BLaER1 (cell line): ENCODE data around the gene GPATCH2.

Experiments
- H3K27ac ChIP-seq: shearing (Covaris generic); formaldehyde crosslinking; 2 replicates; pipeline ENCODE4 v1.8.1; 2022
- H3K27me3 ChIP-seq: shearing (Covaris generic); formaldehyde crosslinking; 2 replicates; pipeline ENCODE4 v1.8.1; 2022
- H3K36me3 ChIP-seq: shearing (Covaris generic); formaldehyde crosslinking; 2 replicates; pipeline ENCODE4 v1.8.1; 2022
- H3K4me1 ChIP-seq: shearing (Covaris generic); formaldehyde crosslinking; 2 replicates; pipeline ENCODE4 v1.8.1; 2022
- H3K4me2 ChIP-seq: shearing (Covaris generic); formaldehyde crosslinking; 2 replicates; pipeline ENCODE4 v1.8.1; 2022
- H3K4me3 ChIP-seq: shearing (Covaris generic); formaldehyde crosslinking; 2 replicates; pipeline ENCODE4 v1.8.1; 2022
- H3K9ac ChIP-seq: shearing (Covaris generic); formaldehyde crosslinking; 2 replicates; pipeline ENCODE4 v1.8.1; 2022
- H3K9me3 ChIP-seq: shearing (Covaris generic); formaldehyde crosslinking; 2 replicates; pipeline ENCODE4 v1.8.1; 2022
- H4K20me1 ChIP-seq: shearing (Covaris generic); formaldehyde crosslinking; 2 replicates; pipeline ENCODE4 v1.8.1; 2022
- Cebpa-rat ChIP-seq: shearing (Covaris generic); IDR thresholded peaks from 2 replicates; pipeline ENCODE4 v1.8.1; 2022

The GPATCH2 gene

DNA sequence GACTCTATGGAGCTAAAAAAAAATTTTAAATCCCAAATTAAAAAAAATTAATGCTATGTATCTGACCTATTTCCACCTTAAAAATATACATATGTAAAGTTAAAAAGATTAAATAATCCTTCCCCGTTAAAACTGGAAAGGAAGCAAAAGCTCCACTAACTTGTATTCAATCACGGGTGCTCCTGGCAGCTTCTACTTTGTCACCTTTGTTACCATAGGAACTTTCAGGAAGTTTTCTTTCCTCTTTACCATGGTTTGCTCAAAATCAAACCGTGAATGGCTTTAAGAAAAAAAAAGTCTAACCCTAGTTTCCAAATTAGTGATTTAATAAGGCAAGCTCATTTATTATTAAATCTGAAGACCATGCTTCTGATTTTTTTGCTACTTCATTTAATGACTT is 3.5 kb downstream of the GPATCH2 start:
- no peak overlapping the region for H3K4me3 ChIP-seq
- H4K20me1 ChIP-seq: no peaks in the 10 kb centered on the region
- TF ChIP-seq Cebpa-rat: no peak
- H3K4me1 ChIP-seq: peaks cover 23% of the 10 kb centered on the region
- H3K27ac ChIP-seq: no peak overlapping the region
- no peak overlapping the region for H3K4me2 ChIP-seq
- no peak overlapping the region for H3K9ac ChIP-seq
- H3K9me3 ChIP-seq: no peaks in the 10 kb centered on the region
- no peaks in the 10 kb centered on the region for H3K27me3 ChIP-seq
- H3K36me3 ChIP-seq: no peaks in the 10 kb centered on the region

DNA sequence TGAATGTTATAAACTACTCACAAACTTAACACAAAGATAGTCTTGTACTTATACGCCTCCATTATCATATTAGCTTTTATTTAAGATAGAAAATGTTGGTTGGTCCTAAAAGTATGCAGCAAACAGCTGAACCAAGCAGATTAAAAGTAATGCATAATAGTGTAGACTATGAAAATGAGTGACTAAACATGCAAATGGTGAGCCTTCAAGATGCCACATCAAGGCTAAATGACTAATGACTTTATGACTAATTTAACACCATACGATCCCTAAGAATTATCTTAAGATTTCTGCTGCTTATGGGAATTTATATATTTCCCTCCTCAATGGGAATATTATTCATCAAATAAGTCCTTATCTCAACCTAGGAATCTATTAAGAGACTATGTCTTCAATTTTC is 4.6 kb downstream of the GPATCH2 start:
- no peak overlapping the region for H3K27ac ChIP-seq
- no peak overlapping the region for H3K4me3 ChIP-seq
- no peak for TF ChIP-seq Cebpa-rat
- 0 out of 2 replicates have a peak, but pooled peaks cover 6% of the 10 kb centered on the region for H4K20me1 ChIP-seq
- H3K4me1 ChIP-seq: peaks cover 21% of the 10 kb centered on the region
- H3K9me3 ChIP-seq: no peaks in the 10 kb centered on the region
- H3K36me3 ChIP-seq: no peaks in the 10 kb centered on the region
- H3K9ac ChIP-seq: no peak overlapping the region
- H3K4me2 ChIP-seq: no peak overlapping the region
- no peaks in the 10 kb centered on the region for H3K27me3 ChIP-seq

GRCh38 chr1:217622042-217622441 is 8.8 kb downstream of the GPATCH2 start:
- Histone ChIP-seq H3K4me2 (no peak overlapping the region), H3K4me1 (no peaks in the 10 kb centered on the region)

GRCh38 chr1:217620814-217621213 is 10.1 kb downstream of the GPATCH2 start:
- no peak overlapping the region for H3K4me3 ChIP-seq
- H3K9me3 ChIP-seq: no peaks in the 10 kb centered on the region
- no peak overlapping the region for H3K27ac ChIP-seq
- H3K4me2 ChIP-seq: no peak overlapping the region
- peaks cover 21% of the 10 kb centered on the region for H3K36me3 ChIP-seq
- no peak overlapping the region for H3K9ac ChIP-seq
- 0 out of 2 replicates have a peak, but pooled peaks cover 6% of the 10 kb centered on the region for H4K20me1 ChIP-seq
- H3K4me1 ChIP-seq: no peaks in the 10 kb centered on the region
- H3K27me3 ChIP-seq: no peaks in the 10 kb centered on the region
- no peak for TF ChIP-seq Cebpa-rat

More at GRCh38 chr1:217622042-217622441, 8.8 kb downstream of the GPATCH2 start:
- Histone ChIP-seq H3K27ac (no peak overlapping the region), H3K9me3 (no peaks in the 10 kb centered on the region), H3K4me3 (no peak overlapping the region), H3K36me3 (peaks cover 21% of the 10 kb centered on the region), H3K9ac (no peak overlapping the region), H4K20me1 (0 out of 2 replicates have a peak, but pooled peaks cover 6% of the 10 kb centered on the region), H3K27me3 (no peaks in the 10 kb centered on the region)
- TF ChIP-seq Cebpa-rat: no peak

DNA sequence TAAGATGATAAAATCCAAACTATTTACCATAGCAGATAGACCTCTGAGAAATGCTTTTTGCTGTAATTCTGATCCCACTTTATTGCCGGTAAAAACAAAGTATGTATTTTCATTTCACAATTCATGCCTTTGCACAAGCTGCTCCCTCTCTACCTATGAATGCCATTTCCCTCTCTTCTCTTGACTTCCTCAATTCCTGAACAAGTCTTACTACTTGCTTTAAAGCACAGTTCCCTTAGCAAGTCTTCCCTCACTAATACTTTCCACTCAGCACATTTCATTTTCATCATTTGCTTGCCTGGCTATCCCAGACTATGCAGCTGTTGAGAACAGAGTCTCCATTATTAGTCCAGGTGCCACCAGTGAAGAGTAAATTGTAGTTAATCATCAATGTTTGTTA is 13.8 kb downstream of the GPATCH2 start:
- H3K27me3 ChIP-seq: no peaks in the 10 kb centered on the region
- peaks cover 4% of the 10 kb centered on the region; the same call in 1 of the 2 replicates for H3K4me1 ChIP-seq
- H3K9ac ChIP-seq: no peak overlapping the region
- H3K27ac ChIP-seq: no peak overlapping the region
- H3K4me2 ChIP-seq: no peak overlapping the region
- no peaks in the 10 kb centered on the region for H3K9me3 ChIP-seq
- 0 out of 2 replicates have a peak, but pooled peaks cover 6% of the 10 kb centered on the region for H4K20me1 ChIP-seq
- H3K4me3 ChIP-seq: no peak overlapping the region
- peaks cover 21% of the 10 kb centered on the region for H3K36me3 ChIP-seq
- TF ChIP-seq Cebpa-rat: no peak

- H3K9ac ChIP-seq: no peak overlapping the region
- TF ChIP-seq Cebpa-rat: no peak
- no peak overlapping the region for H3K4me3 ChIP-seq
- H3K27me3 ChIP-seq: no peaks in the 10 kb centered on the region
- peaks cover 4% of the 10 kb centered on the region; the same call in 1 of the 2 replicates for H3K4me1 ChIP-seq
- no peaks in the 10 kb centered on the region for H3K9me3 ChIP-seq
- peaks cover 31% of the 10 kb centered on the region for H3K36me3 ChIP-seq
- H3K27ac ChIP-seq: no peak overlapping the region
- no peaks in the 10 kb centered on the region for H4K20me1 ChIP-seq
- no peak overlapping the region for H3K4me2 ChIP-seq
Measured at GRCh38 chr1:217614200-217614712, 16.6 kb downstream of the GPATCH2 start.

DNA sequence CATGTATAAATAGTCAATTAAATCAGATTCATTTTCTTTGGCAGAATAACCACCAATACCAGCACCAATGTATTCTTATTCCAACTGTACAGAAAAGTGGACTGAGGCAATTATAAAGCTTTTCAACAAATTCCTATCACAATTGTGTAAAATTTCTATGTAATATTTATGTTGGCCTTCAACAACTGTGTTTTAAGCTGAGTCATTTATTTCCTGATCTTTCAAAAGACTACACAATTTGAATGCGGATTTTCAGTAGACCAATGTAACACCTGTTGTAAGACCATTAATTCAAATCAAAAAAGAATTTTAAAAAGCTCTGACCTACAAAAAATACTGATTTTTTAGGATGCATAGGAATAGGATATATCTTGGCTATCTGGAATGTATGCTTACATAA is 25.5 kb downstream of the GPATCH2 start:
- H3K27ac ChIP-seq: no peak overlapping the region
- H4K20me1 ChIP-seq: no peaks in the 10 kb centered on the region
- H3K4me1 ChIP-seq: no peaks in the 10 kb centered on the region
- no peak overlapping the region for H3K4me2 ChIP-seq
- H3K27me3 ChIP-seq: no peaks in the 10 kb centered on the region
- H3K9me3 ChIP-seq: no peaks in the 10 kb centered on the region
- H3K9ac ChIP-seq: no peak overlapping the region
- no peak overlapping the region for H3K4me3 ChIP-seq
- TF ChIP-seq Cebpa-rat: no peak
- peaks cover 28% of the 10 kb centered on the region for H3K36me3 ChIP-seq

DNA sequence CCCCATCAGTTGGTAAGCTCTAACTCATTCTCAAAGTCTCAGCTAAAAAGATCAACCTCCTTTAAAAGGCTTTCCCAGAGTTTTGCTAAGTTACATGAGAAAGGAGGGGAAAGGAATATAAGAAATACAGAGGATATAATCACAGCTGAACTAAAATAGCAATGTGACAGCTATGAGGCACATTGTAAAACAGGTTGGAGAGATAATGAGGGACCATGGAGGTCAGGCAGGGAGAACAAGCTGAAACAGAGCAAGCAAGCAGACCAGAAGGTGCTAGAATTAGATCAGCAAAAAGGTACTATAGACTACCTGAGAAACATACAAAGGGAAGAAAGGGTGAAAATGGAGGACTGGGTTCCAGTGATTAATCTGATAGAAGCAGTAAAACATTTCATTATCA is 28.5 kb downstream of the GPATCH2 start:
- H3K9me3 ChIP-seq: no peaks in the 10 kb centered on the region
- no peaks in the 10 kb centered on the region for H3K4me1 ChIP-seq
- H3K27ac ChIP-seq: no peak overlapping the region
- H3K4me3 ChIP-seq: no peak overlapping the region
- peaks cover 16% of the 10 kb centered on the region; the same call in 1 of the 2 replicates for H3K36me3 ChIP-seq
- TF ChIP-seq Cebpa-rat: no peak
- no peak overlapping the region for H3K4me2 ChIP-seq
- no peaks in the 10 kb centered on the region for H4K20me1 ChIP-seq
- no peaks in the 10 kb centered on the region for H3K27me3 ChIP-seq
- H3K9ac ChIP-seq: no peak overlapping the region

GRCh38 chr1:217599154-217599553 is 31.7 kb downstream of the GPATCH2 start:
- Histone ChIP-seq H3K4me3 (no peak overlapping the region), H3K4me1 (no peaks in the 10 kb centered on the region), H3K27me3 (no peaks in the 10 kb centered on the region), H3K27ac (no peak overlapping the region), H3K36me3 (no peaks in the 10 kb centered on the region), H4K20me1 (no peaks in the 10 kb centered on the region), H3K9ac (no peak overlapping the region), H3K9me3 (no peaks in the 10 kb centered on the region), H3K4me2 (no peak overlapping the region)
- TF ChIP-seq Cebpa-rat: no peak

DNA sequence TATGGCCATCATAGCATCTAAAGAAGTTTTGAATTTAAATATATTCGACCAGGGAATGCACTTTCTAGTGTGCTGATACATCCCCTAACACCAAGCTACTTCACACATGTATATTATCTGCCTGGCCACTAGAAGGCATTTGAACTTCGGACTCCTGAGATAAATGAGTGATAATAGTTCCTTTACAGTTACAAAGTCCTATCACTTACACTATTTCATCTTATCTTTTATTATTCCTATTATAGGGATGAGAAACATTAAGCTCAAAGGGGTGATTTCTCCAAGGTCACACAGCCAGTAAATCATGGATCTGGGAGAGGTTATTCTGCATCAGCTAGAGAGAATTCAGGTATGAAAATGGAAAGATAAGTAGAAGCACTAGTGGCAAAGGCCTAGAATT is 40.3 kb downstream of the GPATCH2 start:
- no peak overlapping the region for H3K4me2 ChIP-seq
- no peak overlapping the region for H3K27ac ChIP-seq
- H4K20me1 ChIP-seq: no peaks in the 10 kb centered on the region
- no peaks in the 10 kb centered on the region for H3K36me3 ChIP-seq
- no peaks in the 10 kb centered on the region for H3K27me3 ChIP-seq
- no peaks in the 10 kb centered on the region for H3K4me1 ChIP-seq
- no peaks in the 10 kb centered on the region for H3K9me3 ChIP-seq
- no peak overlapping the region for H3K9ac ChIP-seq
- H3K4me3 ChIP-seq: no peak overlapping the region
- no peak for TF ChIP-seq Cebpa-rat

DNA sequence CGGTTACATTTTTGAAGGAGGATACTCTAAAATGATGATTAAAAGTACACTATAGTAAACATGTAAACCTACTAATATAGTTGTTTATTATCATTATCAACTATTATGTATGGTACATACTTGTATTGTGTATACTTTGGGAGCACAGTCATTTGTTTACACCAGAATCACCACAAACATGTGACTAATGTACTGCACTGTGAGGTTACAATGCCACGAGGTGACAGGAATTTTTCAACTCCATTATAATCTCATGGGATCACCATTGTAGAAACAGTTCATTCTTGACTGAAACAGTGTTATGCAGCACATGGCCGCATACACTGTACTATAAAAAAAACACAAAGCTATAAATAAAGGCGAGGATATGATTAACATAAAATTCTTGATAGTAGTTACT is 44.3 kb downstream of the GPATCH2 start:
- Histone ChIP-seq H3K27ac (no peak overlapping the region), H3K27me3 (no peaks in the 10 kb centered on the region), H3K4me3 (no peak overlapping the region), H3K36me3 (no peaks in the 10 kb centered on the region), H3K9me3 (no peaks in the 10 kb centered on the region), H3K4me2 (no peak overlapping the region), H4K20me1 (no peaks in the 10 kb centered on the region), H3K4me1 (no peaks in the 10 kb centered on the region), H3K9ac (no peak overlapping the region)
- no peak for TF ChIP-seq Cebpa-rat
